Endothelial cell of umbilical vein (primary cell): ENCODE data around the gene CCDC85A. TPM values are rescaled to one million over a fixed set of nuclear protein-coding genes. Genes with fewer than 3 reads are reported as not detected.
A peak's percentile ranks its signal among the peaks of the same experiment; 100 is the strongest.

Experiments
- BruUV-seq: library from RNA; stranded (reverse); fragments of 400-500 nt; replicated peaks from 2 replicates; lab custom pipeline; 2021; lab: Mats Ljungman, UMichigan
- CTCF ChIA-PET: fragments of 300-600, 350-600 bp; sonication (Branson Sonifier 250); formaldehyde crosslinking; loops from one replicate; lab custom pipeline; 2021; ENCODE audit warnings: antibody characterized with exemption, inconsistent platforms; lab: Charles Lee
- POLR2A ChIA-PET: fragments of 300-600, 350-600 bp; sonication (Branson Sonifier 250); formaldehyde crosslinking; loops from one replicate; lab custom pipeline; 2021; ENCODE audit warnings: antibody characterized with exemption, inconsistent platforms; lab: Charles Lee
- DNase-seq: peaks from one replicate; pipeline ENCODE4 v3.0.0-alpha.2; 2011; ENCODE audit warnings: low read depth, low spot score
- FAIRE-seq: peaks from 2 replicates; lab custom pipeline; 2011; peaks lifted over from hg19 to GRCh38; lab: Jason Lieb, UNC
- H2AFZ ChIP-seq: 2 replicates; pipeline ENCODE4 v1.6.0; 2012; ENCODE audit warnings: low read depth, low read length, control low read depth, inconsistent platforms
- H3K27ac ChIP-seq: 2 replicates; pipeline ENCODE4 v1.5.1; 2011; ENCODE audit warnings: low read depth, mild to moderate bottlenecking, control low read depth, low read length, moderate library complexity; ENCODE audit not compliant: insufficient read depth
- H3K27me3 ChIP-seq, 2 experiments: 2 replicates each; pipeline versions ENCODE4 v1.6.0 to v1.6.1; 2011; ENCODE audit warnings: low read length in 2 of 2, mixed read lengths in 1 of 2; ENCODE audit not compliant: control insufficient read depth in 2 of 2, insufficient read depth in 2 of 2
- H3K36me3 ChIP-seq, 2 experiments: 2 replicates in 1 of 2; 3 replicates in 1 of 2; pipeline ENCODE4 v1.5.1; 2011; ENCODE audit warnings: low read length in 2 of 2, mild to moderate bottlenecking in 1 of 2, moderate library complexity in 1 of 2; ENCODE audit not compliant: control insufficient read depth in 2 of 2, insufficient read depth in 2 of 2; ENCODE audit errors: extremely low read depth in 1 of 2
- H3K4me1 ChIP-seq: 3 replicates; pipeline ENCODE4 v1.5.1; 2011; ENCODE audit warnings: mild to moderate bottlenecking, low read length; ENCODE audit not compliant: control insufficient read depth, insufficient read depth; ENCODE audit errors: extremely low read depth
- H3K4me2 ChIP-seq: 2 replicates; pipeline ENCODE4 v1.6.1; 2011; ENCODE audit warnings: low read length, control low read depth, mixed read lengths; ENCODE audit not compliant: insufficient read depth
- H3K4me3 ChIP-seq, 3 experiments: fragments of 200-600 bp in 1 of 3; sonication (generic), shearing (Covaris generic) in 1 of 3; replicated peaks in 1 of 3; 2 replicates each; pipeline ENCODE4 v1.5.1; 2011 to 2016; ENCODE audit warnings: control low read depth in 3 of 3, low read length in 3 of 3, mild to moderate bottlenecking in 2 of 3, inconsistent platforms in 1 of 3, low read depth in 1 of 3, moderate library complexity in 1 of 3; ENCODE audit not compliant: insufficient read depth in 1 of 3
- H3K79me2 ChIP-seq: 2 replicates; pipeline ENCODE4 v1.6.0; 2012; ENCODE audit warnings: low read length, inconsistent platforms; ENCODE audit not compliant: control insufficient read depth, insufficient read depth
- H3K9ac ChIP-seq: replicated peaks from 2 replicates; pipeline ENCODE3; 2011; ENCODE audit warnings: low read length, control low read depth; ENCODE audit not compliant: insufficient read depth; ENCODE audit errors: extremely low read depth
- H3K9me1 ChIP-seq: replicated peaks from 3 replicates; pipeline ENCODE4 v1.6.0; 2011; ENCODE audit warnings: mild to moderate bottlenecking, low read length; ENCODE audit not compliant: control insufficient read depth, insufficient read depth; ENCODE audit errors: extremely low read depth
- H3K9me3 ChIP-seq: replicated peaks from 2 replicates; pipeline ENCODE4 v1.5.1; 2012; ENCODE audit warnings: low read length, inconsistent platforms; ENCODE audit not compliant: control insufficient read depth, insufficient read depth
- H4K20me1 ChIP-seq: replicated peaks from 2 replicates; pipeline ENCODE3; 2011; ENCODE audit warnings: mild to moderate bottlenecking, low read length; ENCODE audit not compliant: control insufficient read depth, insufficient read depth; ENCODE audit errors: extremely low read depth
- JUN ChIP-seq: IDR thresholded peaks from 2 replicates; pipeline ENCODE4 v1.6.1; 2011; ENCODE audit warnings: borderline replicate concordance, low read depth; ENCODE audit not compliant: insufficient read length, insufficient read depth
- MAX ChIP-seq: IDR thresholded peaks from 2 replicates; pipeline ENCODE4 v1.6.1; 2011; ENCODE audit not compliant: insufficient read depth, insufficient read length
- MYC ChIP-seq: IDR thresholded peaks from one replicate; pipeline ENCODE4 v1.6.1; 2011; ENCODE audit warnings: mild to moderate bottlenecking, low read depth, low read length
- POLR2A ChIP-seq: IDR thresholded peaks from 2 replicates; pipeline ENCODE4 v1.6.1; 2012; ENCODE audit warnings: low read depth, mild to moderate bottlenecking, control low read depth, low read length
- POLR2AphosphoS5 ChIP-seq: IDR thresholded peaks from 2 replicates; pipeline ENCODE4 v1.6.1; 2012; ENCODE audit warnings: low read depth, mild to moderate bottlenecking, control low read depth, low read length, moderate library complexity; ENCODE audit not compliant: insufficient read depth
- dilution Hi-C: fragments of 300-500 bp; cut with MboI; formaldehyde crosslinking; loops from one replicate; pipeline ENCODE4 v1.15.0; 2019; ENCODE audit warnings: low sequenced_read_pairs; ENCODE audit not compliant: extremely low pct_ligation_motif_present
- intact Hi-C: fragments of 100-400 bp; cut with micrococcal nuclease; formaldehyde crosslinking; loops from one replicate; pipeline ENCODE4 v1.10.0; 2022
- polyA plus RNA-seq, 4 experiments: library from polyadenylated mRNA; depleted of rRNA in 3 of 4; stranded (reverse) in 3 of 4; unstranded in 1 of 4; fragments of >200 nt; gene quantifications; 2 replicates each; pipeline versions ENCODE4 v1.2.1 to v1.2.3, GENCODE V29; 2011 to 2012; ENCODE audit warnings: missing spikeins in 1 of 4
- total RNA-seq: library from RNA; stranded (reverse); gene quantifications from 2 replicates; pipeline ENCODE4 v1.2.3, GENCODE V29; 2021
- TF ChIP-seq, protein P1 (sequence below), 2 donors: IDR thresholded peaks; 1 replicate in 1 of 2; 2 replicates in 1 of 2; pipeline ENCODE4 v1.5.1; 2011; ENCODE audit warnings: low read length in 2 of 2, mild to moderate bottlenecking in 2 of 2, moderate library complexity in 2 of 2, control low read depth in 1 of 2, inconsistent platforms in 1 of 2, low read depth in 1 of 2; ENCODE audit not compliant: insufficient read depth in 1 of 2; ENCODE audit errors: extremely low read depth in 1 of 2

The CCDC85A gene
- total and polyA plus RNA-seq, 2 donors (not counting 3 experiments of a cell fraction or from before 2014, with no cell fraction given): 5.1 to 10.4 TPM

GRCh38 chr2:56299171-56299691 is 115.4 kb downstream of the CCDC85A start:
- H3K9me1 ChIP-seq: no peaks in the 10 kb centered on the region
- no peaks in the 10 kb centered on the region for H3K4me1 ChIP-seq
- H3K27ac ChIP-seq: no peak overlapping the region
- no peak overlapping the region for H2AFZ ChIP-seq
- no peak overlapping the region for H3K9ac ChIP-seq
- H3K4me3 ChIP-seq: no peak overlapping the region
- no peaks in the 10 kb centered on the region for H3K36me3 ChIP-seq
- no peaks in the 10 kb centered on the region for H4K20me1 ChIP-seq
- FAIRE-seq (no peak), DNase-seq (peak; percentile 23)
- ChIA-PET POLR2A (no interaction called here), CTCF (interaction anchor here (0.9 kb wide), 1 partner anchor 10 kb away, joined by 3 read pairs; no protein-coding TSS in a partner anchor)
- H3K79me2 ChIP-seq: no peaks in the 10 kb centered on the region
- H3K9me3 ChIP-seq: no peaks in the 10 kb centered on the region
- intact Hi-C loops (no loop called here), dilution Hi-C loops (no loop called here)
- no peaks in the 10 kb centered on the region for H3K27me3 ChIP-seq
- no TSS peak for BruUV-seq
- TF ChIP-seq POLR2AphosphoS5: no peak
- no peak overlapping the region for H3K4me2 ChIP-seq

DNA sequence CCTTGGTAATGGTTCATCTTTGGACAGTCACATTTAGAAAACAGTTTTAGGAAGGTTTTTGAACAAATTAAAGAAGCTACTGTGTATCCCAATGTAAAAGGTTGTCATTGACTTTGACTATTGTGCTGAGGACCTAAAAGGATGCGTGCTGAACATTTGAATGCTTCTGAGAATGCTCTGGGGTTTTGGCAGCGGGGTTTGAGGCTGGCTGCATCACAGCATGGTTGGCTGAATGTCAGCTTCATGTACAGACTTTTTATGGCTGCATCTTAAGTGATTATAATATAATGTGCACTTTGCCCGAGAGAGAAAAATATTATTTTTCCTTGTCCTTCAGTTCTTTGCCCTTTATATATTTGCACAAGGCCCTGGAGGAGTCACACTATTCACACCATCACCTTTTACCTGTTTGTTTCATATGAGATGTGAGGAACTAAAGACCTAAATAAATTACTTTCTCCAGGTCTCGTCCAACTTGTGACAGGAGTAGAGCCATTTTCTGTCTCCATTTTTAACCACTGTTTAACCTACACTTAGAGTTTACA is 125.9 kb downstream of the CCDC85A start:
- DNase-seq (no peak), FAIRE-seq (no peak)
- Histone ChIP-seq H2AFZ (no peak overlapping the region), H3K4me2 (no peak overlapping the region), H3K27me3 (no peaks in the 10 kb centered on the region), H3K4me1 (no peaks in the 10 kb centered on the region), H3K79me2 (no peaks in the 10 kb centered on the region), H3K4me3 (no peak overlapping the region), H3K27ac (no peak overlapping the region), H4K20me1 (no peaks in the 10 kb centered on the region), H3K9ac (no peak overlapping the region), H3K9me3 (no peaks in the 10 kb centered on the region), H3K9me1 (peaks cover 6% of the 10 kb centered on the region), H3K36me3 (no peaks in the 10 kb centered on the region)
- BruUV-seq: no TSS peak
- intact Hi-C loops (no loop called here), dilution Hi-C loops (no loop called here)
- POLR2A ChIA-PET: no interaction called here
- TF ChIP-seq POLR2A: no peak
- TF ChIP-seq MAX: no peak
- TF ChIP-seq POLR2AphosphoS5: no peak
- no peak for TF ChIP-seq JUN
- no peak for TF ChIP-seq MYC
- TF ChIP-seq, protein P1, sequence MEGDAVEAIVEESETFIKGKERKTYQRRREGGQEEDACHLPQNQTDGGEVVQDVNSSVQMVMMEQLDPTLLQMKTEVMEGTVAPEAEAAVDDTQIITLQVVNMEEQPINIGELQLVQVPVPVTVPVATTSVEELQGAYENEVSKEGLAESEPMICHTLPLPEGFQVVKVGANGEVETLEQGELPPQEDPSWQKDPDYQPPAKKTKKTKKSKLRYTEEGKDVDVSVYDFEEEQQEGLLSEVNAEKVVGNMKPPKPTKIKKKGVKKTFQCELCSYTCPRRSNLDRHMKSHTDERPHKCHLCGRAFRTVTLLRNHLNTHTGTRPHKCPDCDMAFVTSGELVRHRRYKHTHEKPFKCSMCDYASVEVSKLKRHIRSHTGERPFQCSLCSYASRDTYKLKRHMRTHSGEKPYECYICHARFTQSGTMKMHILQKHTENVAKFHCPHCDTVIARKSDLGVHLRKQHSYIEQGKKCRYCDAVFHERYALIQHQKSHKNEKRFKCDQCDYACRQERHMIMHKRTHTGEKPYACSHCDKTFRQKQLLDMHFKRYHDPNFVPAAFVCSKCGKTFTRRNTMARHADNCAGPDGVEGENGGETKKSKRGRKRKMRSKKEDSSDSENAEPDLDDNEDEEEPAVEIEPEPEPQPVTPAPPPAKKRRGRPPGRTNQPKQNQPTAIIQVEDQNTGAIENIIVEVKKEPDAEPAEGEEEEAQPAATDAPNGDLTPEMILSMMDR (IDR thresholded peaks at IDR 0.05; ENCODE audit: extremely low read depth in 1 of 2, insufficient read depth in 1 of 2, low read depth in 1 of 2, low read length in 2 of 2): no peak
- CTCF ChIA-PET: no interaction called here
